ENCODE data around the gene IFT122. TPM values are rescaled to one million over a fixed set of nuclear protein-coding genes. Genes with fewer than 3 reads are reported as not detected.

Gene IFT122
- total and polyA plus RNA-seq, 9 donors, result 20.8 to 58.1 (median 45.6) TPM

DNA sequence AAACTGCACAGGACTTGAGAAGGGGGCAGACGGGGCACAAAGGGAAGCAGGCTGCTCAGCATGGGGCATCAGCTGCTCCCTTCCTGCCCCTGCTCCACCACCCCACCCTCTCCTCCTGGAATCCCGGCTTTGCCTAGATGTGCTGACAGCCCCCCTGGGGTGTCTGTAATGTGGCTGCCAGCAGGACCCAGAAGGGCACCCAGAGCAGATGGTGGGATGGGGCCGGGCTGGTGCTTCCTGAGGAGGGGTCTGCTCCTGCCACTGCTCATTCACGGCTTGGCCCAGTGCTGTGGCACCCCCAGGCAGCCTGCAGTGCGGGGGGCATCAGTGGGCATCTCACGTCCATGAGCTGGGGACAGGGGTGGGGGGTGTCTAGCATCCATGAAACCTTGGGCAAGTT lies 113.1 kb downstream of the IFT122 start:
- no peak overlapping the region for H3K4me3 ChIP-seq
- H3K9me3 ChIP-seq, result no peaks in the 10 kb centered on the region
- peak overlapping the region; percentile 66 to 72 for H3K27ac ChIP-seq
- WGBS, 3 donors, result 68 to 75% (median 70%) methylated on average over 5 to 6 of the region's 6 CpGs
- H3K27me3 ChIP-seq, result no peaks in the 10 kb centered on the region
- TF ChIP-seq, protein P1, sequence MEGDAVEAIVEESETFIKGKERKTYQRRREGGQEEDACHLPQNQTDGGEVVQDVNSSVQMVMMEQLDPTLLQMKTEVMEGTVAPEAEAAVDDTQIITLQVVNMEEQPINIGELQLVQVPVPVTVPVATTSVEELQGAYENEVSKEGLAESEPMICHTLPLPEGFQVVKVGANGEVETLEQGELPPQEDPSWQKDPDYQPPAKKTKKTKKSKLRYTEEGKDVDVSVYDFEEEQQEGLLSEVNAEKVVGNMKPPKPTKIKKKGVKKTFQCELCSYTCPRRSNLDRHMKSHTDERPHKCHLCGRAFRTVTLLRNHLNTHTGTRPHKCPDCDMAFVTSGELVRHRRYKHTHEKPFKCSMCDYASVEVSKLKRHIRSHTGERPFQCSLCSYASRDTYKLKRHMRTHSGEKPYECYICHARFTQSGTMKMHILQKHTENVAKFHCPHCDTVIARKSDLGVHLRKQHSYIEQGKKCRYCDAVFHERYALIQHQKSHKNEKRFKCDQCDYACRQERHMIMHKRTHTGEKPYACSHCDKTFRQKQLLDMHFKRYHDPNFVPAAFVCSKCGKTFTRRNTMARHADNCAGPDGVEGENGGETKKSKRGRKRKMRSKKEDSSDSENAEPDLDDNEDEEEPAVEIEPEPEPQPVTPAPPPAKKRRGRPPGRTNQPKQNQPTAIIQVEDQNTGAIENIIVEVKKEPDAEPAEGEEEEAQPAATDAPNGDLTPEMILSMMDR (IDR thresholded peaks at IDR 0.05), result no peak
- TF ChIP-seq EP300 (IDR thresholded peaks at IDR 0.05) (no peak), POLR2A (IDR thresholded peaks at IDR 0.05) (no peak)
- H3K36me3 ChIP-seq, result no peaks in the 10 kb centered on the region
- intact Hi-C loops (cut with DNase I), result no loop called here
- H3K4me1 ChIP-seq (ENCODE audit: insufficient read depth), result peaks cover 15% of the 10 kb centered on the region
- no peak for DNase-seq

DNA sequence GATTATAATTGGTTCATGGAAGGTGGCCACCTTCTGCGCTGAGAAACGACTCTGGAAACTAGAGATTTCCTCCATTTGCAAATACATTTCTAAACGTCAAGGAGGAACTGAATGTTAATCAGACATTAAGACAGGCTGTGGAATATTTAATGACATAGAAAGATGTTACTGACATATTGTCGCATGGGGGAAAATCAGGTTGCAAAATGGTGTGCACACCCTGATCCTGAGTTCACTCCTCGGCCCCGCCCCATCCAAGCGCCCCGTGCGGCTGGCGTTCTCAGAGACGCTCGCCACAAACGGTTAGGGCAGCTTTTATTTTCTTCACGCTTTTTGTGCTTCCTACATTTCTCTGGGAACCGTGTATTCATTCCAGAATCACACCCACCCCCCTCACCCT lies 113.7 kb downstream of the IFT122 start:
- Histone ChIP-seq H3K9me3 (no peaks in the 10 kb centered on the region), H3K27me3 (no peaks in the 10 kb centered on the region), H3K36me3 (no peaks in the 10 kb centered on the region), H3K4me3 (no peak overlapping the region), H3K27ac (peak overlapping the region; percentile 66 to 72), H3K4me1 (ENCODE audit: insufficient read depth) (peaks cover 15% of the 10 kb centered on the region)
- intact Hi-C loops (cut with DNase I), result no loop called here
- TF ChIP-seq EP300 (IDR thresholded peaks at IDR 0.05) (no peak), POLR2A (IDR thresholded peaks at IDR 0.05) (no peak)
- TF ChIP-seq, protein P1 (IDR thresholded peaks at IDR 0.05), result no peak
- WGBS, 3 donors, result 11 to 21% (median 16%) methylated on average over 15 of the region's 15 CpGs
- DNase-seq, result peak in 1 of 5 donors; percentile 56

DNA sequence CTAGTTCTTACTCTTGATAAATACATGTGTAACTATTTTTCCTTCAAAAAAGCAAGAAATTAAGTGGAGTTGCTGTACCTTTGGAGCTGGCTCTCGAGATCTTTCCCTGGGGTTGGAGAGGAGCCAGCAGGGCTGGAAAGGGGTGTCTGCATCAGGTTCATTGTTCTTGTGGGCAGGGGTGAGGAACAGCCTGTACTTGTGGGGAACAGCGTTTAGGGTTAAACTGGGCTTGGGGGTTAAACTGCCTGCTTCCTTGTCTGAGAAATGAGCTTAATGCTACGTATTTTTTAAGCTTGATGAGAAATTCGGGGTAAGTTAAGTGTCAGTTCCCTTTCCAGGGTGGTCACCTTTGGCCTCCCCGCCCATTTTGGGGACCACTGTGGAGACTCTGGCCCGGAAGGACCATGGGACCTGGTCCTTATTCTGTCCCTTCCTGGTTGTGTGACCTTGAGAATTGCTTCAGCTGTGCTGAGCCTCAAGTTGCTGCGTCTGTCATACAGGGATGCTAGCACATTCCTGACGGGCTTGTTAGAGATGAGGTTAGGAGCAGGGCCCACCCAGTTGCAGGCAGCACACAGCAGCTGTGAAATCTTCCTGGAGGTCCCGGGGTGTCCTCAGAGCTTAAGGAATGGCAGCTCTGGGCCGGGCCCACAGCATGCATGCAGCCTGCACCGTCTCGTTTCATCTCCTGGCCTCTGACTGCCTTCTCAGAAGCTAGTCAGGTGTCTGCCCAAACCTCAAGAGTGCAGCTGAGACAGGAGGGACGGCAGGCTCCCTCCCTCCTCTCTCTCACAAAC lies 114.5 kb downstream of the IFT122 start:
- DNase-seq, result peak in 2 of 5 donors; percentile 63 to 76
- peak overlapping the region; percentile 64 to 66 for H3K27ac ChIP-seq
- peaks cover 16% of the 10 kb centered on the region for H3K4me1 ChIP-seq (ENCODE audit: insufficient read depth)

DNA sequence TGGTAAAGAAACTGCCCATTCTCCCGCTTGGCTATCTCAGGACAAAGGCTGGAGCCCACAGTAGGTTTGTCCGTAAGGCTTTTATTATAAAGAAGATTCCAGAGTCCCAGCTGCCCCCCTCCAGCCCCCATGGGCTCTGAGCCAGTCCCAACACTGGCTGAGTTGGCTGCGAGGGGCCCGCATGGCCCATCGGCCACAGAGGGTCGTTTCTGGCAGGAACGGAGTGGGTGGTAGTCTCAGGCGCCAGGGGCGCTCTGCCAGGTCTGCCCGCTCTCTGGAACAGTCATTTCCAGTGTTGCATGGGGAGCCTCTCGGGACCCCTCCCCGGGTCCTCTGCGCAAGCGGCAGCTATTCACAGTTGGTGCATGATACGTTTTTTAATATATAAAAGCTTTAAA lies 115.1 kb downstream of the IFT122 start:
- no peak overlapping the region for H3K4me3 ChIP-seq
- H3K27me3 ChIP-seq, result no peaks in the 10 kb centered on the region
- intact Hi-C loops (cut with DNase I), result no loop called here
- no peaks in the 10 kb centered on the region for H3K9me3 ChIP-seq
- H3K27ac ChIP-seq, result peak overlapping the region; percentile 64 to 66
- WGBS, 3 donors, result 61 to 74% (median 68%) methylated on average over 15 of the region's 15 CpGs
- no peak for TF ChIP-seq EP300 (IDR thresholded peaks at IDR 0.05)
- no peak for TF ChIP-seq POLR2A (IDR thresholded peaks at IDR 0.05)
- TF ChIP-seq, protein P1 (IDR thresholded peaks at IDR 0.05), result no peak
- peaks cover 19% of the 10 kb centered on the region for H3K4me1 ChIP-seq (ENCODE audit: insufficient read depth)
- no peaks in the 10 kb centered on the region for H3K36me3 ChIP-seq
- no peak for DNase-seq

More for the DNA sequence above, 114.5 kb downstream of the IFT122 start:
- Histone ChIP-seq H3K36me3 (no peaks in the 10 kb centered on the region), H3K9me3 (no peaks in the 10 kb centered on the region), H3K27me3 (no peaks in the 10 kb centered on the region), H3K4me3 (no peak overlapping the region)
- TF ChIP-seq, protein P1 (IDR thresholded peaks at IDR 0.05), result no peak
- 12 to 33% (median 23%) methylated on average over 13 of the region's 13 CpGs for WGBS, 3 donors
- intact Hi-C loops (cut with DNase I), result no loop called here
